Natural killer cell (primary cell): ENCODE data around the gene TTC7B. TPM values are rescaled to one million over a fixed set of nuclear protein-coding genes. Genes with fewer than 3 reads are reported as not detected.

Experiments
- ATAC-seq, 3 donors: fragments of 150-1000 bp in 2 of 3; fragments of 200-7000 bp in 1 of 3; cut with Tn5 transposase; 1 replicate in 1 of 3; 2 replicates in 2 of 3; pipeline ENCODE4 v1.10.0; 2021; ENCODE audit warnings: mild to moderate bottlenecking in 2 of 3, moderate library complexity in 2 of 3
- DNase-seq, 2 donors: peaks; one replicate each; pipeline versions ENCODE4 v3.0.0 to v3.0.0-alpha.2; 2013 to 2021; ENCODE audit warnings: mixed read lengths in 1 of 2
- H3K27ac ChIP-seq: one replicate; pipeline ENCODE4 v1.5.1; 2013; ENCODE audit warnings: mild to moderate bottlenecking, low read length
- H3K27me3 ChIP-seq: one replicate; pipeline ENCODE4 v1.6.1; 2013; ENCODE audit warnings: low read length; ENCODE audit not compliant: control insufficient read depth, insufficient read depth
- H3K36me3 ChIP-seq: one replicate; pipeline ENCODE4 v1.6.1; 2013; ENCODE audit warnings: low read length; ENCODE audit not compliant: control insufficient read depth, insufficient read depth
- H3K4me1 ChIP-seq: one replicate; pipeline ENCODE4 v1.6.1; 2013; ENCODE audit warnings: low read length; ENCODE audit not compliant: control insufficient read depth, insufficient read depth
- H3K4me3 ChIP-seq: one replicate; pipeline ENCODE4 v1.5.1; 2013; ENCODE audit warnings: low read length
- H3K9me3 ChIP-seq: one replicate; pipeline ENCODE4 v1.6.1; 2013; ENCODE audit warnings: low read length; ENCODE audit not compliant: control insufficient read depth, insufficient read depth
- H3K27ac Mint-ChIP-seq, 2 donors: one replicate each; pipeline ENCODE4 v1.8.0; 2022; ENCODE audit warnings: mild to moderate bottlenecking in 2 of 2, mixed read lengths in 2 of 2, moderate library complexity in 1 of 2
- H3K27me3 Mint-ChIP-seq, 2 donors: one replicate each; pipeline ENCODE4 v1.8.0; 2022; ENCODE audit warnings: low read depth in 2 of 2, mixed read lengths in 2 of 2
- H3K36me3 Mint-ChIP-seq: one replicate; pipeline ENCODE4 v1.8.0; 2022; ENCODE audit warnings: mixed read lengths
- H3K4me1 Mint-ChIP-seq, 2 donors: one replicate each; pipeline ENCODE4 v1.8.0; 2022; ENCODE audit warnings: mixed read lengths in 2 of 2
- H3K4me3 Mint-ChIP-seq: one replicate; pipeline ENCODE4 v1.8.0; 2022; ENCODE audit warnings: mild to moderate bottlenecking, moderate library complexity, mixed read lengths
- H3K9me3 Mint-ChIP-seq, 2 donors: one replicate each; pipeline ENCODE4 v1.8.0; 2022; ENCODE audit warnings: mixed read lengths in 2 of 2
- CTCF ChIP-seq: fragments of 200-600 bp; IDR thresholded peaks from one replicate; pipeline ENCODE4 v1.8.0; 2022; ENCODE audit warnings: antibody characterized with exemption
- WGBS: methylation state at CpG from one replicate; pipeline ENCODE4 v1.1.7; 2013; ENCODE audit warnings: missing lambda C conversion rate; ENCODE audit not compliant: insufficient coverage; 5-methylcytosine and 5-hydroxymethylcytosine counted together
- intact Hi-C: fragments of 100-400 bp; cut with micrococcal nuclease; formaldehyde crosslinking; loops from one replicate; pipeline ENCODE4 v1.14.2; 2022
- total RNA-seq, 4 donors: library from RNA; stranded (reverse); fragments of 120-200 nt in 1 of 4; gene quantifications; one replicate each; pipeline versions ENCODE4 v1.2.3 to v1.2.4, GENCODE V29; 2013 to 2022

TTC7B gene
- total RNA-seq, 3 donors from 2014 or later (not counting 1 experiment from before 2014, with no cell fraction given) = 1.7 to 17.2 (median 5.9) TPM

GRCh38 chr14:90753456-90754005 lies 62.7 kb downstream of the TTC7B start:
- Mint-ChIP-seq H3K36me3 (peaks cover 13% of the 10 kb centered on the region), H3K27ac (no peak overlapping the region), H3K4me1 (peaks cover 0 to 1% of the 10 kb centered on the region in 2 donors), H3K9me3 (peaks cover 5 to 9% of the 10 kb centered on the region in 2 donors), H3K4me3 (no peak overlapping the region), H3K27me3 (peaks cover 8 to 14% of the 10 kb centered on the region in 2 donors)
- no peak for TF ChIP-seq CTCF
- peaks cover 6% of the 10 kb centered on the region for H3K4me1 ChIP-seq
- no peaks in the 10 kb centered on the region for H3K27me3 ChIP-seq
- no peak overlapping the region for H3K27ac ChIP-seq
- intact Hi-C loops = no loop called here
- WGBS = 98% methylated on average over 3 of the region's 3 CpGs
- no peaks in the 10 kb centered on the region for H3K9me3 ChIP-seq
- DNase-seq (no peak), ATAC-seq (no peak)
- H3K36me3 ChIP-seq = no peaks in the 10 kb centered on the region
- H3K4me3 ChIP-seq = no peak overlapping the region

GRCh38 chr14:90750701-90751100 lies 65.5 kb downstream of the TTC7B start:
- 90% methylated on average over 1 of the region's 1 CpG for WGBS
- peaks cover 5 to 9% of the 10 kb centered on the region in 2 donors for H3K9me3 Mint-ChIP-seq
- Histone ChIP-seq H3K4me3 (no peak overlapping the region), H3K27ac (no peak overlapping the region), H3K36me3 (no peaks in the 10 kb centered on the region), H3K4me1 (no peaks in the 10 kb centered on the region), H3K27me3 (no peaks in the 10 kb centered on the region), H3K9me3 (no peaks in the 10 kb centered on the region)
- TF ChIP-seq CTCF = no peak
- ATAC-seq (no peak), DNase-seq (no peak)
- H3K4me1 Mint-ChIP-seq = no peaks in the 10 kb centered on the region
- no peak overlapping the region for H3K27ac Mint-ChIP-seq
- H3K27me3 Mint-ChIP-seq = peaks cover 12 to 35% of the 10 kb centered on the region in 2 donors
- intact Hi-C loops = no loop called here
- H3K36me3 Mint-ChIP-seq = peaks cover 22% of the 10 kb centered on the region
- no peak overlapping the region for H3K4me3 Mint-ChIP-seq

- no peak for DNase-seq
- H3K27ac Mint-ChIP-seq = no peak overlapping the region
- no peak for ATAC-seq
- TF ChIP-seq CTCF = no peak
- H3K4me3 Mint-ChIP-seq = no peak overlapping the region
- H3K9me3 Mint-ChIP-seq = peaks cover 5 to 9% of the 10 kb centered on the region in 2 donors
- Histone ChIP-seq H3K4me3 (no peak overlapping the region), H3K36me3 (no peaks in the 10 kb centered on the region), H3K27ac (no peak overlapping the region), H3K4me1 (no peaks in the 10 kb centered on the region), H3K9me3 (no peaks in the 10 kb centered on the region), H3K27me3 (no peaks in the 10 kb centered on the region)
- no peaks in the 10 kb centered on the region for H3K4me1 Mint-ChIP-seq
- H3K36me3 Mint-ChIP-seq = peaks cover 22% of the 10 kb centered on the region
- intact Hi-C loops = no loop called here
- H3K27me3 Mint-ChIP-seq = peaks cover 12 to 35% of the 10 kb centered on the region in 2 donors
Observed at GRCh38 chr14:90750191-90750590, 66.0 kb downstream of the TTC7B start.

GRCh38 chr14:90747909-90748308 lies 68.3 kb downstream of the TTC7B start:
- H3K27ac Mint-ChIP-seq = no peak overlapping the region
- Histone ChIP-seq H3K9me3 (no peaks in the 10 kb centered on the region), H3K36me3 (no peaks in the 10 kb centered on the region), H3K27ac (no peak overlapping the region), H3K4me1 (no peaks in the 10 kb centered on the region), H3K4me3 (no peak overlapping the region), H3K27me3 (no peaks in the 10 kb centered on the region)
- no peak overlapping the region for H3K4me3 Mint-ChIP-seq
- peaks cover 22% of the 10 kb centered on the region for H3K36me3 Mint-ChIP-seq
- DNase-seq = no peak
- intact Hi-C loops = no loop called here
- peaks cover 12 to 35% of the 10 kb centered on the region in 2 donors for H3K27me3 Mint-ChIP-seq
- H3K9me3 Mint-ChIP-seq = peaks cover 5 to 9% of the 10 kb centered on the region in 2 donors
- H3K4me1 Mint-ChIP-seq = no peaks in the 10 kb centered on the region
- no peak for ATAC-seq
- TF ChIP-seq CTCF = no peak
